ENCODE measurements around the gene KCNJ12. TPM values are rescaled to one million over a fixed set of nuclear protein-coding genes. Genes with fewer than 3 reads are reported as not detected.
A peak's percentile ranks its signal among the peaks of the same experiment; 100 is the strongest.
"Not testable (repeated sequence)": the region's sequence is repeated elsewhere in the genome, so short reads cannot be mapped to it uniquely, and the experiment has no call there.

The KCNJ12 gene
- total RNA-seq, 1 experiment from 2014 or later: 2.3 TPM

- no peaks in the 10 kb centered on the region for H3K36me3 Mint-ChIP-seq
- POLR2A ChIA-PET: no interaction called here
- peaks cover 3% of the 10 kb centered on the region; the same call in 1 of the 2 replicates for H3K9me3 Mint-ChIP-seq
- DNase-seq (ENCODE audit: low spot score) (no peak), ATAC-seq (no peak)
- H3K27me3 Mint-ChIP-seq (ENCODE audit: low read depth): no peaks in the 10 kb centered on the region; the same call in 1 of the 2 replicates
- H3K4me1 Mint-ChIP-seq: peaks cover 18% of the 10 kb centered on the region
- CTCF ChIA-PET: interaction anchor here (1.0 kb wide), 1 partner anchor 22 kb away, joined by 4 read pairs; no protein-coding TSS in a partner anchor
- TF ChIP-seq, protein P1, sequence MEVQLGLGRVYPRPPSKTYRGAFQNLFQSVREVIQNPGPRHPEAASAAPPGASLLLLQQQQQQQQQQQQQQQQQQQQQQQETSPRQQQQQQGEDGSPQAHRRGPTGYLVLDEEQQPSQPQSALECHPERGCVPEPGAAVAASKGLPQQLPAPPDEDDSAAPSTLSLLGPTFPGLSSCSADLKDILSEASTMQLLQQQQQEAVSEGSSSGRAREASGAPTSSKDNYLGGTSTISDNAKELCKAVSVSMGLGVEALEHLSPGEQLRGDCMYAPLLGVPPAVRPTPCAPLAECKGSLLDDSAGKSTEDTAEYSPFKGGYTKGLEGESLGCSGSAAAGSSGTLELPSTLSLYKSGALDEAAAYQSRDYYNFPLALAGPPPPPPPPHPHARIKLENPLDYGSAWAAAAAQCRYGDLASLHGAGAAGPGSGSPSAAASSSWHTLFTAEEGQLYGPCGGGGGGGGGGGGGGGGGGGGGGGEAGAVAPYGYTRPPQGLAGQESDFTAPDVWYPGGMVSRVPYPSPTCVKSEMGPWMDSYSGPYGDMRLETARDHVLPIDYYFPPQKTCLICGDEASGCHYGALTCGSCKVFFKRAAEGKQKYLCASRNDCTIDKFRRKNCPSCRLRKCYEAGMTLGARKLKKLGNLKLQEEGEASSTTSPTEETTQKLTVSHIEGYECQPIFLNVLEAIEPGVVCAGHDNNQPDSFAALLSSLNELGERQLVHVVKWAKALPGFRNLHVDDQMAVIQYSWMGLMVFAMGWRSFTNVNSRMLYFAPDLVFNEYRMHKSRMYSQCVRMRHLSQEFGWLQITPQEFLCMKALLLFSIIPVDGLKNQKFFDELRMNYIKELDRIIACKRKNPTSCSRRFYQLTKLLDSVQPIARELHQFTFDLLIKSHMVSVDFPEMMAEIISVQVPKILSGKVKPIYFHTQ (CRISPR knock-in tag; IDR thresholded peaks at IDR 0.05): no peak
- TF ChIP-seq ZNF423 (CRISPR knock-in tag; IDR thresholded peaks at IDR 0.05): peak; percentile 68
- no peak overlapping the region for H3K27ac Mint-ChIP-seq
- no peak overlapping the region for H3K4me3 Mint-ChIP-seq
Measured at GRCh38 chr17:21400816-21401593, 24.8 kb downstream of the KCNJ12 start.

DNA sequence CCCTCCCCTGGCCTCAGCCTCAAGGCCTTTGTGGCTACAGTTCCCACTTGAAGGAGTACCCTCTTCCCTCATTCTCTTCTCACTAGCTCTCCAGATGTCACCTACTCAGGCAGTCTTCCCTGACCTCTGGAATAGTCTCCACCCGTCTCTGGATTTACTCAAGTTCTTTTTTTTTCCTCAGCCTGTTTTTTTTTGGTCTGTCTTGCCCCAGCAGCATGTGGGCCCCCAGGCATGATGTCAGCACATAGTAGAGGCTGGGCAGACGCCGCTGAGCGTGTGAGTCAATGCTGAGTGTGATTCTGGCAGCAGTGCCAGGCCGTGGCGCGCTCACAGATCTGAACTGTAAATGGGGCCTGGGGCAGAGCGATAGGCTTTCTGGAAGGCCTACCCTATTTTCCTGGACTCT lies 26.0 kb downstream of the KCNJ12 start:
- CTCF ChIA-PET; H3K36me3 Mint-ChIP-seq; H3K27me3 Mint-ChIP-seq (ENCODE audit: low read depth); H3K9me3 Mint-ChIP-seq; POLR2A ChIA-PET; H3K4me3 Mint-ChIP-seq; DNase-seq (ENCODE audit: low spot score); H3K27ac Mint-ChIP-seq; ATAC-seq: not testable (repeated sequence)
- H3K4me1 Mint-ChIP-seq: peaks cover 18% of the 10 kb centered on the region

DNA sequence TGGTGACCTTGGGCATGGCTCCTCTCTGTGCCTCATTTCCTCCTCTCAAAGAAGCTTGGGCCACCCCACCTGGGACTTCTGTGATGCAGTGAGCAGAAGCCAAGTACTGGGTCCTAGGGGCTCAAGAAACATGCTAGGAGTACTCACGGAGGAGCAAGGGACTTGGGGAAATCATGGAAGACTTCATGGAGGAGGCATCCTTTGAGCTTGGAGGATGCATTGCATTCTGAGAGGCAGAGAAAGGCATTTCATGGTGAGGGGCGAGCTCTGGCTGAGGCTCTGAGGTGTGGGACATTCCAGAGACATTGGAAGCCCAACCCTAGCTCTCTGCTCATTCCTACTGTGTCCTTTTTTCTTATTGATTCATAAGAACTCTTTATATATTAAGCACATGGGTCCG lies 26.8 kb downstream of the KCNJ12 start:
- ATAC-seq; DNase-seq (ENCODE audit: low spot score); H3K27ac Mint-ChIP-seq; H3K36me3 Mint-ChIP-seq; H3K27me3 Mint-ChIP-seq (ENCODE audit: low read depth); H3K4me3 Mint-ChIP-seq; CTCF ChIA-PET; POLR2A ChIA-PET: not testable (repeated sequence)
- peaks cover 11% of the 10 kb centered on the region for H3K9me3 Mint-ChIP-seq
- H3K4me1 Mint-ChIP-seq: peaks cover 18% of the 10 kb centered on the region

GRCh38 chr17:21404106-21404505 lies 27.9 kb downstream of the KCNJ12 start:
- Mint-ChIP-seq H3K9me3 (peaks cover 16% of the 10 kb centered on the region), H3K4me1 (peaks cover 18% of the 10 kb centered on the region)
- ATAC-seq; H3K36me3 Mint-ChIP-seq; POLR2A ChIA-PET; H3K27ac Mint-ChIP-seq; H3K4me3 Mint-ChIP-seq; H3K27me3 Mint-ChIP-seq (ENCODE audit: low read depth); DNase-seq (ENCODE audit: low spot score); CTCF ChIA-PET: not testable (repeated sequence)

GRCh38 chr17:21404539-21404938 lies 28.4 kb downstream of the KCNJ12 start:
- peak; percentile 40; the same call in 1 of the 2 replicates for ATAC-seq
- DNase-seq (ENCODE audit: low spot score); CTCF ChIA-PET; H3K27ac Mint-ChIP-seq; H3K4me3 Mint-ChIP-seq; H3K36me3 Mint-ChIP-seq; POLR2A ChIA-PET; H3K27me3 Mint-ChIP-seq (ENCODE audit: low read depth): not testable (repeated sequence)
- H3K9me3 Mint-ChIP-seq: peaks cover 16% of the 10 kb centered on the region
- H3K4me1 Mint-ChIP-seq: peaks cover 18% of the 10 kb centered on the region

- Mint-ChIP-seq H3K4me1 (peaks cover 18% of the 10 kb centered on the region), H3K9me3 (peaks cover 16% of the 10 kb centered on the region)
- H3K27ac Mint-ChIP-seq; H3K27me3 Mint-ChIP-seq (ENCODE audit: low read depth); DNase-seq (ENCODE audit: low spot score); ATAC-seq; POLR2A ChIA-PET; H3K4me3 Mint-ChIP-seq; H3K36me3 Mint-ChIP-seq: not testable (repeated sequence)
- CTCF ChIA-PET: interaction anchor here (0.6 kb wide), 1 partner anchor 18 kb away, joined by 4 read pairs; no protein-coding TSS in a partner anchor
Measured at GRCh38 chr17:21404956-21405731, 29.0 kb downstream of the KCNJ12 start.

DNA sequence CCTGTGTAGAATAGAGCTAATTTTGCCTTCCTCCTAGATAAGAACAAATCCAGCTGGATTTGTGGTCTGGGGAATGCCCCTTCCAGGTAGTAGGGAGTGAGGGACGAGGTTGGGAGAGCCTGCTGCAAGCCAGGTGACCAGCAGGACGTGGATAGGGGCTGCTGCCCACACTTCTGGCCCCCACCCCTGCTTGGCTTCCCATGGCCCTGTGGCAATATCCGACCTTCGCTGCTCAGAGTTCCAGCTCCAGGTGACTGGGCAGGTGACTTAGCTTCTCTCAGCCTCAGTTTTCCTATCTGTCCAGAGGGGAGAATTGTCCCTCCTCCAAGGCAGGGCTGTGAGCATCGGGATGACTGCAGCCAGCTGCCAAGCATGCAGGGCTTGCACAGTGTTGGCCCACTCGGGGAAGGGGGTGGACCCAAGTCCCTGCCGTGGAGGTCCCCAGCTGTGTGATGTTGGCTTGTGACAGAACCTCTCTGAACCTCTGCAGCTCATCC lies 29.8 kb downstream of the KCNJ12 start:
- H3K27ac Mint-ChIP-seq; H3K4me3 Mint-ChIP-seq; ATAC-seq; H3K36me3 Mint-ChIP-seq; CTCF ChIA-PET; H3K27me3 Mint-ChIP-seq (ENCODE audit: low read depth); DNase-seq (ENCODE audit: low spot score); POLR2A ChIA-PET: not testable (repeated sequence)
- peaks cover 16% of the 10 kb centered on the region for H3K9me3 Mint-ChIP-seq
- H3K4me1 Mint-ChIP-seq: peaks cover 10% of the 10 kb centered on the region

GRCh38 chr17:21406616-21407404 lies 30.7 kb downstream of the KCNJ12 start:
- H3K27me3 Mint-ChIP-seq (ENCODE audit: low read depth): not testable (repeated sequence)

GRCh38 chr17:21407752-21408151 lies 31.6 kb downstream of the KCNJ12 start:
- H3K4me1 Mint-ChIP-seq; H3K27ac Mint-ChIP-seq; H3K36me3 Mint-ChIP-seq; DNase-seq (ENCODE audit: low spot score); CTCF ChIA-PET; ATAC-seq; H3K27me3 Mint-ChIP-seq (ENCODE audit: low read depth); POLR2A ChIA-PET; H3K4me3 Mint-ChIP-seq: not testable (repeated sequence)
- peaks cover 13% of the 10 kb centered on the region; the same call in 1 of the 2 replicates for H3K9me3 Mint-ChIP-seq

More at GRCh38 chr17:21406616-21407404, 30.7 kb downstream of the KCNJ12 start:
- H3K36me3 Mint-ChIP-seq; H3K4me1 Mint-ChIP-seq; H3K4me3 Mint-ChIP-seq; ATAC-seq; POLR2A ChIA-PET; H3K27ac Mint-ChIP-seq; CTCF ChIA-PET; DNase-seq (ENCODE audit: low spot score): not testable (repeated sequence)
- peaks cover 16% of the 10 kb centered on the region for H3K9me3 Mint-ChIP-seq

GRCh38 chr17:21408224-21408623 lies 32.1 kb downstream of the KCNJ12 start:
- CTCF ChIA-PET; H3K4me1 Mint-ChIP-seq; H3K4me3 Mint-ChIP-seq; ATAC-seq; DNase-seq (ENCODE audit: low spot score); H3K27ac Mint-ChIP-seq; H3K27me3 Mint-ChIP-seq (ENCODE audit: low read depth); H3K36me3 Mint-ChIP-seq; POLR2A ChIA-PET: not testable (repeated sequence)
- peaks cover 13% of the 10 kb centered on the region; the same call in 1 of the 2 replicates for H3K9me3 Mint-ChIP-seq
